Measurements from ENCODE around the gene ANKHD1. TPM values are rescaled to one million over a fixed set of nuclear protein-coding genes. Genes with fewer than 3 reads are reported as not detected.

The ANKHD1 gene
- total RNA-seq, 2 donors from 2014 or later, result 106 to 173 TPM

GRCh38 chr5:140366589-140367255 lies 34.9 kb upstream of the ANKHD1 start:
- peaks cover 0 to 4% of the 10 kb centered on the region in 2 donors for H3K4me1 ChIP-seq (ENCODE audit: control insufficient read depth in 1 of 2, low read depth in 2 of 2)
- no peaks in the 10 kb centered on the region for H3K9me3 ChIP-seq
- DNase-seq (ENCODE audit: low spot score), result no peak
- no peak overlapping the region for H3K27ac ChIP-seq
- H3K4me3 ChIP-seq, result no peak overlapping the region
- H3K36me3 ChIP-seq, result no peaks in the 10 kb centered on the region
- H3K27me3 ChIP-seq (replicated peaks; ENCODE audit: insufficient read depth), result no peaks in the 10 kb centered on the region
- TF ChIP-seq CTCF (IDR thresholded peaks at IDR 0.05), result no peak
- no peak for ATAC-seq (ENCODE audit: insufficient number of reproducible peaks, low FRiP score, low read depth)

GRCh38 chr5:140367256-140368013 lies 34.2 kb upstream of the ANKHD1 start:
- ATAC-seq (ENCODE audit: insufficient number of reproducible peaks, low FRiP score, low read depth), result no peak

GRCh38 chr5:140371356-140372151 lies 30.1 kb upstream of the ANKHD1 start:
- Histone ChIP-seq H3K36me3 (no peaks in the 10 kb centered on the region), H3K4me1 (ENCODE audit: control insufficient read depth in 1 of 2, low read depth in 2 of 2) (peaks cover 0 to 5% of the 10 kb centered on the region in 2 donors), H3K4me3 (no peak overlapping the region), H3K27ac (no peak overlapping the region), H3K9me3 (no peaks in the 10 kb centered on the region), H3K27me3 (replicated peaks; ENCODE audit: insufficient read depth) (no peaks in the 10 kb centered on the region)
- TF ChIP-seq CTCF (IDR thresholded peaks at IDR 0.05), result no peak
- ATAC-seq (ENCODE audit: insufficient number of reproducible peaks, low FRiP score, low read depth), result no peak
- DNase-seq (ENCODE audit: low spot score), result no peak

More at GRCh38 chr5:140367256-140368013, 34.2 kb upstream of the ANKHD1 start:
- peaks cover 0 to 4% of the 10 kb centered on the region in 2 donors for H3K4me1 ChIP-seq (ENCODE audit: control insufficient read depth in 1 of 2, low read depth in 2 of 2)
- no peak for DNase-seq (ENCODE audit: low spot score)
- H3K27ac ChIP-seq, result no peak overlapping the region
- no peaks in the 10 kb centered on the region for H3K36me3 ChIP-seq
- no peak for TF ChIP-seq CTCF (IDR thresholded peaks at IDR 0.05)
- no peaks in the 10 kb centered on the region for H3K27me3 ChIP-seq (replicated peaks; ENCODE audit: insufficient read depth)
- H3K9me3 ChIP-seq, result no peaks in the 10 kb centered on the region
- no peak overlapping the region for H3K4me3 ChIP-seq

GRCh38 chr5:140372971-140373487 lies 28.6 kb upstream of the ANKHD1 start:
- Histone ChIP-seq H3K36me3 (no peaks in the 10 kb centered on the region), H3K27me3 (replicated peaks; ENCODE audit: insufficient read depth) (no peaks in the 10 kb centered on the region), H3K9me3 (no peaks in the 10 kb centered on the region), H3K4me3 (no peak overlapping the region), H3K27ac (no peak overlapping the region), H3K4me1 (ENCODE audit: control insufficient read depth in 1 of 2, low read depth in 2 of 2) (peaks cover 0 to 5% of the 10 kb centered on the region in 2 donors)
- peak; percentile 94 for ATAC-seq (ENCODE audit: insufficient number of reproducible peaks, low FRiP score, low read depth)
- peak; percentile 61 for DNase-seq (ENCODE audit: low spot score)
- TF ChIP-seq CTCF (IDR thresholded peaks at IDR 0.05), result peak; percentile 82

- Histone ChIP-seq H3K27me3 (replicated peaks; ENCODE audit: insufficient read depth) (no peaks in the 10 kb centered on the region), H3K9me3 (no peaks in the 10 kb centered on the region), H3K4me1 (ENCODE audit: control insufficient read depth in 1 of 2, low read depth in 2 of 2) (no peaks in the 10 kb centered on the region), H3K36me3 (no peaks in the 10 kb centered on the region), H3K27ac (no peak overlapping the region), H3K4me3 (no peak overlapping the region)
- ATAC-seq (ENCODE audit: insufficient number of reproducible peaks, low FRiP score, low read depth) (no peak), DNase-seq (ENCODE audit: low spot score) (no peak)
- TF ChIP-seq CTCF (IDR thresholded peaks at IDR 0.05), result no peak
Observed at GRCh38 chr5:140381351-140381750, 20.3 kb upstream of the ANKHD1 start.
